NT2/D1 (cell line): ENCODE measurements around the gene SLC6A12.

ENCODE experiments used
- SUZ12 ChIP-seq: IDR thresholded peaks from 2 replicates; pipeline ENCODE4 v1.6.1; 2011; ENCODE audit not compliant: insufficient read length, insufficient read depth; ENCODE audit errors: extremely low read depth
- YY1 ChIP-seq: IDR thresholded peaks from 2 replicates; pipeline ENCODE4 v1.6.1; 2011; ENCODE audit not compliant: insufficient read length, insufficient read depth

DNA sequence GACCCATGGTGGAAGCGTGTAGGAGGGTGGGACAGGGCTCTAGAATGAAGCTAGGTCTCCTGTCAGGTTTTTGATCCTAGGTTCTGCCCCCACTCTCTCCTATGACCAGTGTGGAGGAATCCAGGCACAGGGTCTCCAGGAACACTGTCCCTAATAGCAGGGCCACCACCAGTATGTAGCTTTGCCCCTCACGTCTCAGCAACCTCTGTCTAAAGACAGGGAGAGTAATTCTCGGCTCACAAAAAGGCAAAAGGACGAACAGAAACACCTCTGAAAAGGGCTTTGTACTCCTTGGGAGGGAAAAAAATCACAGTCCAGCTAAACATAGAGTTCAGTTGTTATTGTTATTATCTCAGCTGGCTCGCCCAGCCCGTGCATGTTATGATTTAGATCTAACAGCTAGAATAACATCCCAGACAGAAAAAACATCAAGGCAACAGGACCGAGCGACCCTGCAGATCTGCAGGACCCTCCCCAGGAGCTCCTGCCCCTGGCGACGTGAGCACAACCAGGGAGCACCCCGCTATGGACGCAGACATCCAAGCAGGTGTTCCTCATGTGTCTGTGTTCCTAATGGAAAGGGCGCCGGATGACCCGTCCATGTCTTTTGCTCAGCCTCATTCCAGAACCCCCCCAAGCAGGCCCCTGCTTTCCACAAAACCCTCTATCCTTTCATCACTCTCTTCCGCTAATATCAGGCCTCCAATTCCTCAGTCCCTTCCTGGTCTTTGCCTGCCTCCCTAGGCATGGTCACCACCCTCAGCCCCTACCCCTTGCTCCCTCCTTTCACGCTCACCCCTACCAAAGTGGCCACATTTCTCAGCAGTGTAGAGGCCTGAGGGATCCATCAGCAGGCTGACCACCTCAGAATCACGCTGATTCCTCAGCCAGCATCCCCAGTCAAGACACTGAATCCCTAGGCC is 14.2 kb upstream of the SLC6A12 start:
- TF ChIP-seq SUZ12 (no peak), YY1 (no peak)
